Measurements from ENCODE around the gene TNFRSF1A.

Gene TNFRSF1A

DNA sequence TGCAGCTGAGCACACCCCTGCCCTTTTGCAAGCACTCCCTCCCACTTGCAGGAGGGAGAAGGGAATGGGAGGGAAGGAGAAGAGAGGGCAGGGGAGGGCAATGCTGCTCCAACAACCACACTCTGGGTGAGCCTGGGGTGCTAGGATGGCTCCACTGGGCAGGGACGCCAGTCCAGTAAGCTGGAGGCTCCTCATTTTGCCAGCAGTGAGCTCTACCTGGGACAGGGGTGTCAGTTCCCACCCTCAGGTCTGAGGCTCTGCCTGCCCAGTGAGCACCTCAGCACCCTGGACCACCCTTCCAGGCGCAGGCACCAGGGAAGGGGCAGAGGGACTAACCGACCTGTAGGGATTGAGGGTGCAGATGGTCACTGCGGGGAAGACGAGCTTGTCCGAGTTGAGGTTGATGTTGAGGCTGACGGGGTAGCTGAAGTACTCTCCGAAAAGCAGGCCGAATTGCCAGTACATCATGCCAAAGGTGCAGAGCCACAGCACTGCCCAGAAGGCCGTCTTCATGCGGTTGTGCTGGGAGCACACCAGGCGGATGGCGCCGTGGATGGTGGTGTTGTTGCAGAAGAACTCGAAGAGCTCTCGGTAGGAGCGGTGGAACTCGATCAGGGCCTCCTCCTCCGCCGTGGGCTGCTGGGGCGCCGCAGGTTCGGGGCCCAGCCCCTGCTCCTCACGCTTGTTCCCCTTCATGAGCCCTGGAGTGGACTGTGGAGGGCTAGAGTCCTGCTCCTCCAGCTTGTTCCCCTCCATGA lies 32.3 kb upstream of the TNFRSF1A start:
- DNase-seq = no peak

DNA sequence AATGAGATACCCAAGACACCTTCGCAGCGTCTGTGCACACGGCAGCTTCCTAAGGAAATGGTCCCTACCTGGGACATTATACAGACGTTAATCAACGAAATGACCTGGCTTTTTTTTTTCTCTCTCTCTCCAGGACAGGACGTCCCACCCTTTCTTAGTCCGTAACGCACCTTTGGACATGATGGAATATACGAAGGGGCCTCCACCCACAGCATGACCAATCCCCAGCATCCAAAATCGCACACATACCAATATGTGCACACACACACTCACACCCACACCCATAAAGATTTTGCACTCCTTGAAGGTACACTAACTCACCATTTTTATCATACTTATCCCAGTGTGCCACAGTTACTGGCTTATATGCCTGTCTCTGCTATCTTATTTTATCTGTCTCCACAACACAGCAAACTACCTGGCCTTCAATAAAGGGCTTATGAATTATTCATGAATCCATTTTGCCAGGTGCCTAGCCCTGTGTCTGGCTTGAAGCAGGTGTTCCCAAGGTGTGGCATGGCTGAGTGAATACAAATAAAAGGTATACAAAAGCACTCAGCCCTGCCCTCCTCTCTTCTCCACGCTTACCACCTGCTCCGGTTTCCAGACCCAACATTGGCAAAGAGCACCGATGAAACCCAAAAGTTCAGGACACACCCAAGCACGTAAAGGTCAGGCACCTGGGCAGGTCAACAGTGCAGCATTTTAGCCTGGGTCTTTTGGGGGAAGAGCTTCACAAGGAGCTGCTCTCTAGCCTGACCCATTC lies 31.3 kb upstream of the TNFRSF1A start:
- DNase-seq = no peak

DNA sequence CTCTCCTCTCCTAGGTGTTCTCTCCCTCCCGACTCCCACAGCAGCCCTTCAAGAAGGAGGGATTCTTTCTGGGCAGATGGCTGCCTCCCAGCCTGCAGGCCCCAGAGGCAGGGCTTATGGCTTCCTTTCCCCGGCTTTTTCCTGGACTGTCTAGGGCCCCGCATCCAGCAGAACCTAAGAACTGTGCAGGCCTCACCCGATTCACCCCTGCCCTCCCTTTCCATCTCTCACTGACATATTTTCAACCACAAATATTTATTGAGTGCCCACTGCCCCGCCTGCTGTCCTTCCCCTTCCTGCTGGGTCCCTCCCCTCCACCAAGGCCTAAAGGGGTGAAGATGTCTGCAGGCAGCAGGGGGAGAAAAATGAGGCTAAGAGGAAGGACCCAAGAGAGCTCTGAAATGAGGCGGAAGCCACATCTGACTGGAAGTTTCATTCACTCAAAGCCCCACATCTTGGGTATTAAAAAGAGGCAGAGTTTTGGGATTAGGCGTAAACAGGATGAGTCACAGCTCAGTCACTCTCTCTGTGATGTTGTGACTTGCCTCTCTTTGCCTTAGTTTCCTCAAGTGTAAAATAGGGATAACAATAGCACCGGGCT lies 30.6 kb upstream of the TNFRSF1A start:
- peak; percentile 14 for DNase-seq

DNA sequence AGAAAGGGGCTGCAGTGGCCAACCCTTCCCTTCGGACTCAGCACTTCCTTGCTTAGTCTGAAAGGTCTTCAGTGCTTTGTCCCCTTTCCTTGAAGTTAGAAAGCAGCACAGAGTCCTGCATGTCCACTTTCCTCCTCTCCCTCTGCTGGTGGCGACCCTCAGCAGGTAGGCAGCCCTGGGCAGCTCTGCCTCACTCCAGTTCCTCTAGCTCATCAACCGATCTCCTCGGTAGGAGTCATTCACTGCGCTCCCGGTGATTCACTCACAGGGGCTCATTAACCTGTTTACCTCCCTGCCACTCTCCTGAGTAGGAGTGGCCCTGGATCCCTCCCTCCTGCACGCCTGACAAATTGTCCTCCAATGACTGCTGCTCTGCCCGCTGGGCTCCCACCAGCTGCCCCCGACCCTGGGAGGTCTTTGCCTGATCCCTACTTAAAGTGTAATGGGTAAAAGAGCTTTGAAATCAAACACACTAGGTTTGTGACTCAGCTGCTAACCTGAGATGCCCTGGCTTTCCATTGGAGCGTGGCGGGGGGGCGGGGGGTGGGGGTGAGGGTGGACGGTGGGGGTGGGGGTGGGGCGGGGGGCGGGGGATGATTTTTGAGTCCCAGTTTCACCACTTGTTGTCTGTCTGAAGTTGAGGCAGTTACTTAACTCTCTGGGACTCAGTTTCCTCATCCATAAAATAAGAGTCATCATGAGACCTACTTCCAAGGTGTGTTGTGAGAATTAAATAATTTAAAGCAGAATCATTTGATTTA lies 29.3 kb upstream of the TNFRSF1A start:
- peak; percentile 42 for DNase-seq

DNA sequence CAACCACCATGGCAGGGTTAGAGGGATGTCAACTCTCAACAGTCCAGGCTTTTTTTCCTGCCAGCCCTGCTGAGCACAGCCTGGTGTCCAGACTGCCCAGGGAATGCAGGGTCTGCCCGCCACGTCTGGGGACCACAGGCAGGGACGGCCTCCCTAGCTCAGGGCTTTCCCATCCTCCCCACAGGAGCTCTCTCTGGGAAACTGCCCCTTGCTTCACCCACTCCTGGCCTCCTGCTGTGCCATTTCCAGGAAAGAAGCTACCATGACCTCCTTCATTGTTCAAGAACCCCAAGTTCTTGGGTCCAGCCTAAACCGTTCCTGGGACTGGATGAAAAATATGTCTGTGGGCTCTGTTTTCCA lies 28.7 kb upstream of the TNFRSF1A start:
- peak; percentile 16 for DNase-seq

DNA sequence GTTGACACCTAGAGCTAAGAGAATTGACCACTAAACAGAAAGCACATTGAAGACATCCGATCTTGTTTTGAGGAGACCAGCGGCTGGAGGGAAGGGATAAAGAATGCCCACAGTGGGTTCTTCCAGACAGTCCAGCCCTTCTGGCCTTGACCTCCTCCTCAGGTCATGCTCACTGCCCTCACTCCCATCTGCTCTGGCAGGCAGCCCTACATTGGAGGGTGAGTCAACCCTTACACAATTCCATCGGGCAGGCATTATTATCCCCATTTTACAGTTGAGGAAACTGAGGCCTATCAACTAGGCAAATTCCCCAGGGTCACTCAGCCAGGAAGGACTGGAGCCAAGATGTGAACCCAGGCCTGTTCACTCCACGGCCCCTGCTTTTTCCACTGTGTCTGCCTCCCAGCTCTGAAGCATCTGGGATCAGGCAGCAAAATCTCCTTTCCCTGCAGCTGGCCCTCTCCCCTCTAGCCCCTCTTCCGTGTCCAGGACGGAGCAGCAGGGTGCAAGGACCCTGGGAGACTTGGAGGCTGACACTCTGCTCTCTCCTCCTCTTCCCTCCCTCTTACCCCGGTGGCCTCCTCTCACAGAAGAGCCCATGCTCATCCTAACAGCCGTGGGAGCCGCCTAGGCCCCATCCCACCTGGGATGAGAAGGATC lies 28.2 kb upstream of the TNFRSF1A start:
- DNase-seq = no peak

DNA sequence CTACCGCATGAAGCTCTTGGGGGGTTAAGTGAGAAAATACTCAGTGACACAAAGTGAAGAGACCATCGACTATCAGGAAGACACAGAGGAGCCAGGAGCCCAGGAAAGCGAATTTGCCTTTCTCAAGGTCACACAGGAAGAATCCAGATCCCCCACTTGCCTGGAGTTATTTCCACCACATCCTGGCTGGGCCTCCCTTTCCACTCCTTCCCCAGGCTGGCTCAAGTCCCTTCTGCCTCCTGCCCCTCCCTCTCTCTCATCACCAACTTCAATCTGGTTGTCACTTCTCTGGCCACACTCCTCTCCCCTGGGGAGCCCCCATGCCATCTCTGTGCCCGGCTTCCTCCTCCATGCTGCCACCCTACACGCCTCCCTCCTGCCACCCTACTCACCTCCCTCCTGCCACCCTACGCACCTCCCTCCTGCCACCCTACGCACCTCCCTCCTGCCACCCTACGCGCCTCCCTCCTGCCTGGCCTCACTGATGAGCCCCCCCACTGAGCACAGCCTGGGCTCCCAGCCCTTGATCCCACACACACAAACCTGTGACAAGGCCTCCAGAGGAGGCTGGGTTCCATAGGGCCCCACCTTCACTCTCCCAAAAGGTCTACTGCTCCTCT lies 27.1 kb upstream of the TNFRSF1A start:
- DNase-seq = no peak

DNA sequence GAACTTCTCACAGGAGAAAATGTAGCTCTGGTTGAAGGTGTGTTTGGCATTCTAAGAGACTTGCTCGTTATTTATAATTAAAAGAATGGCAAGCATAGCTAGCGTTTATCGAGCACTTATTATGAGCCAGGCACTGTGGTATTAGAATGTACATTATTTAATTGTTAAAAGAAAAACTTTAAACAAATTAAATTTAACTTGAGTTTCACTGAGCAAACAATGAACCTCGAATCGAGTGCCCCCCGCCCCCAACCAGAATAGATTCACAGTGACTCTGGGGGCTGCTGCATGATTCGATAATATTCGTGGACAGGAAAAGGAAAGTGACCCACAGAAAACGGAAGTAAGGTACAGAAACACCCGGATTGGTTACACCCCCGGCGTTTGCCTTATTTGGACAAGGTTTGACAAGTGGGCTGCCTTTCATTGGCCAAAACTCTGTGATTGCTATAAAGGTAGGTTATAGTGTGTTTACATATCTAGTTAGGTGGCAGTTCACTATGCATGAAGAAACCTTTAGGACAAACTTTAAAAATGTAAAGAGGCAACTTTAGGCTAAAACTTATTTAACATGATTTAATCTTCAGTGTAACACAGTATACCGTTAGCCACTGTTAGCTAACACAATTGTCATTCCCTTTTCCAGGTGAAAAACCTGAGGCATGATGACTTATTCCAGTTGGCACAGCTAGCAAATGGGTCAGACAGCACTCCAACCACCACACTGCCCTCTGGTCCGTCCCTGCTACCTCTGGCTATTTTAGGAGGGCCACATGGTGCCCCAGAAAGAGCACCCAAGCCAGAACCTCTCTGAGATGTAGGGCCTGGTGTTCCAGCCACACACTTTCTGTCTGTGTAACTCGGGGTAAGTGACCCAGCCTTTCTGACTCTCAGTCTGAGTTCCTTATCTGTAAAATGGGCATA lies 26.4 kb upstream of the TNFRSF1A start:
- DNase-seq = no peak

DNA sequence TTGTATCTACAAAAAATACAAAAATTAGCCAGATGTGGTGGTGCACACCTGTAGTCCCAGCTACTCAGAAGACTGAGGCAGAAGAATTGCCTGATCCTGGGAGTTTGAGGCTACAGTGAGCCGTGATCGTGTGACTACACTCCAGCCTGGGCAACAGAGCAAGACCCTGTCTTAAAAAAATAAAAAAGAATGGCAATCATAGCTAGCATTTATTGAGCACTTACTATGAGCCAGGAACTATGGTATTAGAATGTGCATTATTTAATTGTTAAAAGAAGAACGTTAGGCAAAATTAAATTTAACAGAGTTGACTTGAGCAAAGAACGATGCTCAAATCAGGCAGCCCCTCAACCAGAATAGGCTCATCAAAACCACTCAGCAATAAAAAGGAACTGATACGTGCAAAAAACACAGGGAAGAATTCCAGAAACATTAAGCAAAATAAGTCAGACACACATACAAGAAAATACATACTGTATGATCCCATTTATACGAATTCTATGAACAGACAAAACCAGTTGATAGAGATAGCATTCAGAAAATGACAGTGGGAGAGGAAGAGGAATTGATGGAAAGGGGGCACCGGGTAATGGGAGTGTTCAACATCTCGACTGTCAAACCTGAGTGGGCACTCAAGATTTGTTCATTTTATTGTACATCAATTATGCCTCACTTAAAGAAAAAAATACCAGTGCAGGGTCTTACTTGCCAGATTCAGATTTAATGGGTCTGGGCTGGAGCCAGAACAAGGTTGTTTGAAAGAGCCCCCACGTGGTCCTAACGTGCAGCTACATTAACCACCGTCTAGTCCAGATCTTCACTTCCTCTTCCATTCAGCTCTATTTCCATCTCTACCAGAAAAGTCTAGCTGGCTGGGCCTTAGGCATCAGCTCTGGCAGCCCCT lies 25.4 kb upstream of the TNFRSF1A start:
- no peak for DNase-seq

DNA sequence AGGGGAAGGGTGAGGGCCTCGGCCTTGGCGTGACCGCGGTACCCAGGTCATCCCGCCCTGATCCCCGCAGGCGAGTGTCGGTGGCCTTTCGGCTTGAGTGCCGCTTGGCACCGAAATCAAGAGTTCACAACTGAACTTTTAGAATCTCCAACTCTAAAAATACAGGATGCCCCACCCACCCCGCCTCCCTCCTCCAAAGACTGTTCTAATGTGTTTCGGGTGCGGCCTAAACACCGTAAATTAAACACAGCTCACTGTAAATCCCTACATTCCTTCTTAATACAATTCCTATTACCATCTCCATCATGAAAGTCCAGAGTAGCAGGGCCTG lies 22.1 kb upstream of the TNFRSF1A start:
- no peak for DNase-seq

DNA sequence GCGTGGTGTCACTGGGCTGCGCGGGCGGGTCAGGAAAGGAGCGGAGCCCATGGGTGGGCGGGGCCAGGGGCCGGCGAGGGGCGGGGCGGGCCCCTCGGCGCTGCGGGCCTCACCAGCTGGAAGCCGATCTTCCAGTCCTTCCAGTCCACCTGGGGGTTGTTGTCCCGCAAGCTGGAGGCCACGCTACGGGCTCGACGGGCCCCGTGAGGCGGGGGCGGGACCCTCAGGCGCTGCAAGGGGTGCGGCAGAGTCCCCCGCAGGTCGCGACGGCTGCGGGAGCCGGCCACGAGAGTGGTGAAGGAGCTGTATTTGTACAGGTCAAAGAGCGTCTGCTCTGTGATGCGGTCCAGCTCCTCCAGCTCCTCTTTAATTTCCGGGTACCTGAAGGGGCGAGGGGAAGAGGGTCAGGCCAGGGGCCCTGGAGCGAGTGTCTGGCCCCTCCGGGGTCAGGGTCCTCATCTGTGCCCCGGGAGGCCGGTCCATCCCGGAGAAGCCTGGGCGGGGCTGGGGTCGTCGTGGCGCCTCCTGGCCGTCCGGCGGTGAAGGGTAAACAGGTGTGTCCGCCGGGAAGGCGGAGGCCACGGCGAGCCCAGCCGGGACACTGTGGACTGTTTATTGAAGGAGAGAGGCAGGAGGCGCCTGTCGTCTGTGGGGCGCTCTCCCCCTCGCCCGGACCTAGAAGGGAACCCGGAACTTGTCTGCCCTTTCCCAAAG lies 21.6 kb upstream of the TNFRSF1A start:
- peak; percentile 66 for DNase-seq

DNA sequence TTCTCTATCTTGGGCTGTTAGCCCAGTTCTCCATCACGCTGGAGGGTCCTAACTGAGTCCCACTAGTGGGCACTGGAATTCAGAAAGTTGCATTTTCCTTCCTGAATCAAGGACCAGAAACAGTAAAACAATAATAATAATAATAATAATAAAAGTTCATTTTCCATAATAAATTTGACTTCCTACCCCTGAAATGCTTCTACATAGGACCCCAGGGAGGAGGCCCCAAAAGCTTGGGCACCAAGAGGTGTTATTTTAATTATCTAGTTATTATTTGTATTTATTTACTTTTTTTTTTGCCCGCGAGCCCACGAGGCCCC lies 21.1 kb upstream of the TNFRSF1A start:
- no peak for DNase-seq

DNA sequence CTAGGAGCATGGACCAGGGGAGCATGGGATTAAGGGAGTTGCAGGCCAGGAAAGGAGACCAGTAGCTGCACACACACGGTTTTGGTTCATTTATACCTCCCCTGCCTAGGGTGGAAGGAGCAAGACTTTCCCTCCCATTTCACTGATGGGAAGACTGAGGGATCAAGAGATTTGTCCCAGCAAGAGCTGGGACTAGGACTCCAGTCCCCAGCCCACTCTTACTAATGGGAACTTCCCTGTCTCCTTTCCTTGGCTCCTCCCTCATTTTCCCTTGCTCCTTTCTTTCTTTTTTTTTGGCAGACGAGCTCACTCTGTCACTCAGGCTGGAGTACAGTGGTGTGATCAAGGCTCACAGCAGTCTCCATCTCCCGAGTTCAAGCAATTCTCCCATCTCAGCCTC lies 20.5 kb upstream of the TNFRSF1A start:
- no peak for DNase-seq

DNA sequence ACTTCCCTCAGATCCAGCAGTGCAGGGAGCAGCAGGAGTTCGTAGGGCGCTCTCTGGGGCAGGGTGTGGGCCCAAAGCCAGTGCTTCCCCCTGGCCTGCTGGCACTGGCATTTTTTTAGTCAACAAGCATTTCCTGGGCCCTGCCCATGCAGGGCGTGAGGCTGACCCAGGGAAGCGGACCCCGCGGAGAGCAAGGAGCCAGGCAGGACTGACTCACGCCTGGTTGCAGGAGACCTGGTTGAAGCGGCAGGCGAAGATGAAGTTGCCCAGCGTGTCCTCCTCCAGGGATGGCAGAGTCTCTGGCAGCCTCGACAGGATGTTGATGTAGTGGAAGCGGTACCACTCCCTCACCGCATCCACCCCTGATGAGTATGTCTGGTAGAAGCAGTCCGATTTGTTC lies 20.0 kb upstream of the TNFRSF1A start:
- no peak for DNase-seq

DNA sequence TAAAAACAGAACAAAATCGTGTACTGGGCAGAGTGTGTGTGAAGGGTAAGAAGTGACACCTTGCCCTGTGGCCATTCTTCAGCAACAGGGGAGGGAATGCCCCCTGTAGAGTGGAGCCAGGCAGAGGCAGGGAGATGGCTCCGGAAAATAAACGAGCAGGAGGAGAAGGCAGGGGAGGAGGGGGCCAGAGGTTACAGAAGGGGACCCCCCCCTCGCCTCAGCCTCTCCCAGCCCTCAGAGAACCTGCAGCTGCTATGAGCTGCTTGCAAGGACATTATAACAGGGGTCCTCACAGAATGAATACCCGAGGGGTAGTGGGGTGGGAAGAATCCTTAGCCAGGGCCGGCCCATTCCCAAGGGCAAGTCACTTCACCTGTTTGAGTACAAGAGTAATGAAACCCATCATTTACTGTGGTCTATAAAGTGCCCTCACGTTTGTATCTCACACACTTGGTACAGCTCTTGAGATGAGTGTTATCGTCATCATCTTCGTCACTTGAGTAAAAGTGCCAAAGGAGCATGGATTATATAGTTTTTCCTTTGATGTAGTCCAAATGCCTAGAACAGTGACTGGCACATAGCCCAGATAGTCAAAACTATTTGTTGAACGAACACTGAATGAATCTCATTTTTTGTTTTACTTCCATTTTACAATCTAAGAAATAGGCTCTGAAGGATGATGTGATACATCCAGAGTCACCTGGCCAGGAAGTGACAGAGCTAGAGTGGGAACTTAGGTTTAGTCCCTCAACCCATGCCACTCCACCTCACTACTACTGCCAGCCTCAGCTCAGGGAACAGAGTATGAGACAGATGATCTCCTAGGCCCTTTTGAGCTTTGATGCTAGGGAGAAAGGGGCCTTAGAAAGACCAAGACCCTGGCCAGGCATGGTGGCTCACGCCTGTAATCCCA lies 19.0 kb upstream of the TNFRSF1A start:
- DNase-seq = no peak

DNA sequence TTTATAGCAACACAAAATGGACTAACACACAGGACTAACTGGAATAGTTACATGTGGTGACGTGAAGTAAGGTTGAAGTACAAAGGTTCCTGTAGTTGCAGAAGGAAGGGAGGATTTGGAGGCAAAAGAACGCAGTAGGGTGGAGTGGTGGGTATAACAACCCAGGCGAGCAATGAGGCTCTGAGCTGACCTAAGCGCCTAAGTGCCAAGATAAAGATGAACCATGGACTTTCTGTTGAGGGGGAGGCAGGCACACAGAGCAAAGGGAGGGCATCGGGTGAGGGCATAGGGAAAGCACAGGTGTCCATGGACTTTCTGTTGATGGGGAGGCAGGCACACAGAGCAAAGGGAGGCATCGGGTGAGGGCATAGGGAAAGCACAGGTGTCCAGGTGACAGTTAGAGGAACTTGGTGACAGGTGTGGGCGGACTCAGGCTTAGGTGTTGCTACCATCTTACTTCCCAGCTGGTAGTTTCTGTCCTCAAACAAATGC lies 18.2 kb upstream of the TNFRSF1A start:
- DNase-seq = no peak

DNA sequence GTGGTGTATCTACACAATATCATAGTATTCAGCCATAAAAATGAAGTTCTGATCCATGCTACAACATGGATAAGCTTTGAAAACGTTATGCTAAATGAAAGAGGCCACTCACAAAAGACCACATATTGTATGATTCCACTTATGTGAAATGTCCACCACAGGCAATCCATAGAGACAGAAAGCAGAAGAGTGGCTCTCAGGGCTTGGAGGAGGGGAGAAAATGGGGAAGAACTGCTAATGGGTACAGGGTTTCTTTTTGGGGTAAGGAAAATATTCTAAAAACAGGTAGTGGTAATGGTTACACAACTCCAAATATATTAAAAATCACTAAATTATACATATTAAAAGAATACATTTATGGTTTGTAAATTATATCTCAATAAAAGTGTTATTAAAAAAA lies 17.0 kb upstream of the TNFRSF1A start:
- no peak for DNase-seq

DNA sequence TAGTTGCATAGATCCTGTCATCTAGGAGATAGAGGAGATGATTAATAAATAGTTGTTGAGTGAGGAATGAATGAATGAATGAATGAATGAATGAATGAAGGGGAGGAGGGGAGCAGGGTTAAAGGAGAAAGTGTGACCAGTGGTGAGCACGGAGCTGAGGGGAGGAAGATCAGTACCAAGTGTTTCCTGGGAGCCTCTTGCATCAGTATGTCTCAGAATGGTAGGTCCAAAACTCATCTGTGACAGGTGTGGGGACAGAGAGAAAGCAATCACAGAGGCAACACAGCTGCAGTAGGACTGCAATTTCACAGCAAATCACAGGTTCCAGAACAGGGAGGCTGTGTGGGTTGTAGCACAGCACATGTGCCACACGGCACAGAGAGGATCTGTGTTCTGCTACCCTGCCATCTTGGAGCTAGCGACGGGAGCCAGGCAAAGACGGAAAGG lies 14.5 kb upstream of the TNFRSF1A start:
- DNase-seq = no peak
